K562 (cell line): ENCODE results near the gene CHURC1. TPM values are rescaled to one million over a fixed set of nuclear protein-coding genes. Genes with fewer than 3 reads are reported as not detected.

Experiments
- ARNT ChIP-seq, 2 experiments: fragments of 450-650 bp; IDR thresholded peaks; 2 replicates each; pipeline ENCODE4 v1.6.1; 2016; ENCODE audit warnings: mild to moderate bottlenecking in 1 of 2
- E4F1 ChIP-seq: fragments of 250-450 bp; sonication (Bioruptor Pico); IDR thresholded peaks from 2 replicates; pipeline ENCODE4 v1.5.0; 2021; ENCODE audit warnings: mild to moderate bottlenecking, borderline replicate concordance
- GATAD2B ChIP-seq: fragments of 450-650 bp; IDR thresholded peaks from 2 replicates; pipeline ENCODE4 v1.6.1; 2017; ENCODE audit warnings: mild to moderate bottlenecking, borderline replicate concordance
- HNRNPL ChIP-seq: fragments of 200-400 bp; formaldehyde crosslinking; IDR thresholded peaks from 2 replicates; pipeline ENCODE4 v1.6.1; 2017; ENCODE audit warnings: low read depth, mild to moderate bottlenecking, low read length
- ID3 ChIP-seq, 2 experiments: fragments of 250-450 bp in 1 of 2; fragments of 450-650 bp in 1 of 2; sonication (Bioruptor Pico) in 1 of 2; IDR thresholded peaks; 2 replicates each; pipeline versions ENCODE4 v1.6.1 to v1.8.0; 2016 to 2021; ENCODE audit warnings: mild to moderate bottlenecking in 2 of 2, moderate library complexity in 2 of 2, missing compliant biosample characterization in 1 of 2, missing genetic modification characterization in 1 of 2
- MEF2A ChIP-seq: IDR thresholded peaks from 2 replicates; pipeline ENCODE4 v1.6.1; 2011; ENCODE audit warnings: low read depth, mild to moderate bottlenecking, low read length, moderate library complexity; ENCODE audit not compliant: control insufficient read depth
- MLX ChIP-seq, 2 experiments: fragments of 450-650 bp in 1 of 2; sonication (generic) in 1 of 2; formaldehyde crosslinking; conservative IDR thresholded peaks; 2 replicates each; pipeline versions ENCODE4 v1.4.0 to v1.8.1; 2020 to 2022; ENCODE audit warnings: mild to moderate bottlenecking in 1 of 2, missing genetic modification reagents in 1 of 2
- PHF21A ChIP-seq: fragments of 450-650 bp; IDR thresholded peaks from 2 replicates; pipeline ENCODE4 v1.6.1; 2017; ENCODE audit warnings: low read depth, borderline replicate concordance
- PML ChIP-seq: IDR thresholded peaks from 2 replicates; pipeline ENCODE4 v1.6.1; 2012; ENCODE audit warnings: low read length, inconsistent platforms
- RBBP5 ChIP-seq: fragments of 200-600 bp; sonication (generic); IDR thresholded peaks from 2 replicates; pipeline ENCODE4 v1.6.1; 2012; ENCODE audit warnings: borderline replicate concordance, mild to moderate bottlenecking, low read length, control low read depth, inconsistent platforms; ENCODE audit not compliant: insufficient read depth, poor library complexity, severe bottlenecking
- SMAD4 ChIP-seq: fragments of 250-450 bp; sonication (Bioruptor Pico); conservative IDR thresholded peaks from 2 replicates; pipeline ENCODE4 v1.8.0; 2021; ENCODE audit warnings: inconsistent platforms, mild to moderate bottlenecking, moderate library complexity
- TEAD2 ChIP-seq: fragments of 450-650 bp; IDR thresholded peaks from 2 replicates; pipeline ENCODE4 v1.6.1; 2016; ENCODE audit warnings: missing genetic modification characterization, control low read depth, missing compliant biosample characterization
- TSC22D4 ChIP-seq: fragments of 450-650 bp; IDR thresholded peaks from 2 replicates; pipeline ENCODE4 v1.6.1; 2016; ENCODE audit warnings: missing genetic modification characterization, missing biosample characterization, control low read depth
- ZHX1 ChIP-seq: fragments of 150-350 bp; conservative IDR thresholded peaks from 2 replicates; pipeline ENCODE4 v1.6.1; 2014; ENCODE audit warnings: low read length
- ZKSCAN1 ChIP-seq: fragments of 150-350 bp; IDR thresholded peaks from 2 replicates; pipeline ENCODE4 v1.6.1; 2016; ENCODE audit warnings: low read depth, low read length
- ZMIZ1 ChIP-seq, 2 experiments: fragments of 150-350 bp in 1 of 2; IDR thresholded peaks; 2 replicates each; pipeline ENCODE4 v1.6.1; 2012 to 2016; ENCODE audit warnings: low read depth in 2 of 2, low read length in 2 of 2, mild to moderate bottlenecking in 1 of 2, moderate library complexity in 1 of 2
- ZNF24 ChIP-seq: fragments of 450-650 bp; IDR thresholded peaks from 2 replicates; pipeline ENCODE4 v1.6.1; 2016
- polyA plus RNA-seq, 8 experiments: library from polyadenylated mRNA; depleted of rRNA in 4 of 8; stranded (reverse) in 5 of 8; unstranded in 3 of 8; fragments of >200 nt; fragmentation: Nextera tagmentation in 2 of 8; fragmentation: Illumina TruSeq in 1 of 8; extraction: Ambion mirVana in 2 of 8; extraction: Trizol in 1 of 8; gene quantifications; 2 replicates each; pipeline versions ENCODE4 v1.2.1 to v1.2.3, GENCODE V29; 2011 to 2014; ENCODE audit warnings: inconsistent platforms in 1 of 8, missing spikeins in 1 of 8
- total RNA-seq, 7 experiments: library from RNA; depleted of rRNA in 6 of 7; stranded (reverse); fragments of >200 nt in 6 of 7; fragmentation: Illumina TruSeq in 2 of 7; extraction: Trizol in 2 of 7; gene quantifications; 2 replicates each; pipeline versions ENCODE4 v1.2.1 to v1.2.3, GENCODE V29; 2011 to 2021; ENCODE audit warnings: low replicate concordance in 1 of 7

Gene CHURC1
- total and polyA plus RNA-seq, 9 of the 15 experiments (the other 6 are each of a cell fraction or from before 2014, with no cell fraction given): 27.3 to 239 (median 45.6) TPM

- TF ChIP-seq ZHX1 (no peak), SMAD4 (CRISPR knock-in tag) (peak; percentile 79), ZKSCAN1 (no peak), ZNF24 (no peak), PHF21A (no peak), E4F1 (CRISPR knock-in tag) (no peak), MLX (CRISPR knock-in tag; conservative IDR thresholded peaks at IDR 0.05) (no peak), GATAD2B (peak; percentile 72; the same call in 1 of the 2 replicates), HNRNPL (peak; percentile 38; the same call in 1 of the 2 replicates), PML (peak; percentile 52), RBBP5 (peak; percentile 15), TSC22D4 (no peak), ARNT (IDR thresholded peaks at IDR 0.05) (no peak), ZMIZ1 (IDR thresholded peaks at IDR 0.05; ENCODE audit: low read depth in 2 of 2, low read length in 2 of 2) (peak in 1 of 2 experiments; percentile 60; a peak in 2 of 4 replicates), MEF2A (peak; percentile 92), ID3 (CRISPR knock-in tag; IDR thresholded peaks at IDR 0.05) (no peak), ID3 (tag; IDR thresholded peaks at IDR 0.05) (no peak), TEAD2 (tag) (no peak)
Observed at GRCh38 chr14:64879635-64880220, 34.5 kb upstream of the CHURC1 start, which contains the start of gene SPTB (continued).
